Vagina (tissue), 2 donors: Measurements from ENCODE around the gene C10orf71. TPM values are rescaled to one million over a fixed set of nuclear protein-coding genes. Genes with fewer than 3 reads are reported as not detected.

Experiments used
- DNase-seq, 2 donors: peaks; one replicate each; pipeline ENCODE4 v3.0.0-alpha.2; 2017; ENCODE audit errors: extremely low spot score in 2 of 2
- H3K27ac ChIP-seq: fragments of 200-600 bp; sonication (generic); one replicate; pipeline ENCODE4 v1.5.1; 2019
- H3K27me3 ChIP-seq: fragments of 200-600 bp; sonication (generic); one replicate; pipeline ENCODE4 v1.5.1; 2019
- H3K36me3 ChIP-seq, 2 donors: fragments of 200-600 bp; sonication (generic); one replicate each; pipeline ENCODE4 v1.5.1; 2017 to 2019
- H3K4me1 ChIP-seq: fragments of 200-600 bp; sonication (generic); one replicate; pipeline ENCODE4 v1.5.1; 2019
- H3K4me3 ChIP-seq, 2 donors: fragments of 200-600 bp; sonication (generic); 1 replicate in 1 of 2; 2 replicates in 1 of 2; pipeline ENCODE4 v1.5.1; 2016 to 2019
- H3K9me3 ChIP-seq: fragments of 200-600 bp; sonication (generic); one replicate; pipeline ENCODE4 v1.5.1; 2019
- CTCF ChIP-seq, 3 experiments: fragments of 450-650 bp in 2 of 3; fragments of 200-600 bp in 1 of 3; sonication (generic) in 1 of 3; IDR thresholded peaks; one replicate each; pipeline ENCODE4 v1.5.1; 2017 to 2019; ENCODE audit warnings: antibody characterized with exemption in 3 of 3, mild to moderate bottlenecking in 2 of 3, moderate library complexity in 2 of 3
- POLR2A ChIP-seq, 2 donors: fragments of 450-650 bp; IDR thresholded peaks; one replicate each; pipeline ENCODE4 v1.6.1; 2017; ENCODE audit warnings: antibody characterized with exemption in 2 of 2, mild to moderate bottlenecking in 2 of 2, moderate library complexity in 2 of 2
- POLR2AphosphoS5 ChIP-seq, 2 donors: sonication (generic); formaldehyde crosslinking; IDR thresholded peaks; one replicate each; pipeline ENCODE4 v1.9.0; 2017; ENCODE audit warnings: antibody characterized with exemption in 2 of 2, mild to moderate bottlenecking in 2 of 2, low read depth in 1 of 2; ENCODE audit not compliant: insufficient read depth in 1 of 2
- intact Hi-C: fragments of 100-400 bp; cut with DNase I; formaldehyde crosslinking; loops from one replicate; pipeline ENCODE4 v1.15.1; 2023
- total RNA-seq: library from RNA; depleted of rRNA; stranded (reverse); fragments of >200 nt; gene quantifications from one replicate; pipeline ENCODE4 v1.2.3, GENCODE V29; 2016

C10orf71 gene
- total RNA-seq, 1 donor from 2014 or later, result not detected

- DNase-seq, result peak; percentile 79 to 85
- Histone ChIP-seq H3K9me3 (no peaks in the 10 kb centered on the region), H3K27me3 (no peaks in the 10 kb centered on the region), H3K27ac (no peak overlapping the region), H3K36me3 (no peaks in the 10 kb centered on the region), H3K4me3 (no peak overlapping the region), H3K4me1 (no peaks in the 10 kb centered on the region)
- intact Hi-C loops, result no loop called here
- TF ChIP-seq POLR2AphosphoS5 (IDR thresholded peaks at IDR 0.05; ENCODE audit: insufficient read depth in 1 of 2, low read depth in 1 of 2) (no peak), POLR2A (IDR thresholded peaks at IDR 0.05) (no peak), CTCF (IDR thresholded peaks at IDR 0.05) (no peak)
Observed at GRCh38 chr10:49325916-49326783, 27.2 kb downstream of the C10orf71 start.

- Histone ChIP-seq H3K27me3 (no peaks in the 10 kb centered on the region), H3K4me1 (no peaks in the 10 kb centered on the region), H3K27ac (no peak overlapping the region), H3K36me3 (no peaks in the 10 kb centered on the region), H3K9me3 (no peaks in the 10 kb centered on the region), H3K4me3 (no peak overlapping the region)
- intact Hi-C loops, result no loop called here
- TF ChIP-seq POLR2AphosphoS5 (IDR thresholded peaks at IDR 0.05; ENCODE audit: insufficient read depth in 1 of 2, low read depth in 1 of 2) (no peak), CTCF (IDR thresholded peaks at IDR 0.05) (no peak), POLR2A (IDR thresholded peaks at IDR 0.05) (no peak)
- peak; percentile 43 to 74 for DNase-seq
Observed at GRCh38 chr10:49327036-49327813, 28.3 kb downstream of the C10orf71 start.

- TF ChIP-seq POLR2A (IDR thresholded peaks at IDR 0.05), result no peak
- no peak for TF ChIP-seq CTCF (IDR thresholded peaks at IDR 0.05)
- DNase-seq, result peak; percentile 49 to 79
- no peak overlapping the region for H3K27ac ChIP-seq
- no peaks in the 10 kb centered on the region for H3K27me3 ChIP-seq
- intact Hi-C loops, result no loop called here
- no peaks in the 10 kb centered on the region for H3K4me1 ChIP-seq
- no peaks in the 10 kb centered on the region for H3K36me3 ChIP-seq
- no peak overlapping the region for H3K4me3 ChIP-seq
- no peaks in the 10 kb centered on the region for H3K9me3 ChIP-seq
Observed at GRCh38 chr10:49328401-49329145, 29.6 kb downstream of the C10orf71 start.

- no peak overlapping the region for H3K27ac ChIP-seq
- H3K4me3 ChIP-seq, result no peak overlapping the region
- H3K36me3 ChIP-seq, result no peaks in the 10 kb centered on the region
- intact Hi-C loops, result no loop called here
- no peaks in the 10 kb centered on the region for H3K4me1 ChIP-seq
- H3K27me3 ChIP-seq, result no peaks in the 10 kb centered on the region
- peak in 1 of 2 donors; percentile 16 for DNase-seq
- H3K9me3 ChIP-seq, result no peaks in the 10 kb centered on the region
- no peak for TF ChIP-seq POLR2A (IDR thresholded peaks at IDR 0.05)
- no peak for TF ChIP-seq CTCF (IDR thresholded peaks at IDR 0.05)
- TF ChIP-seq POLR2AphosphoS5 (IDR thresholded peaks at IDR 0.05; ENCODE audit: insufficient read depth in 1 of 2, low read depth in 1 of 2), result no peak
Observed at GRCh38 chr10:49329146-49329505, 30.2 kb downstream of the C10orf71 start.
